Ectodermal cell (in vitro differentiated cells): ENCODE data around the gene AOC3.
"Not testable (repeated sequence)": the region's sequence is repeated elsewhere in the genome, so short reads cannot be mapped to it uniquely, and the experiment has no call there.

Experiments
- H3K27ac ChIP-seq: 2 replicates; pipeline ENCODE4 v1.7.0; 2013; ENCODE audit warnings: mild to moderate bottlenecking, low read depth, low read length; ENCODE audit not compliant: insufficient read depth, poor library complexity, severe bottlenecking
- H3K27me3 ChIP-seq: 2 replicates; pipeline ENCODE4 v1.7.0; 2013; ENCODE audit warnings: mild to moderate bottlenecking, low read length; ENCODE audit not compliant: insufficient read depth, control insufficient read depth, poor library complexity, severe bottlenecking
- H3K36me3 ChIP-seq: one replicate; pipeline ENCODE4 v1.7.0; 2013; ENCODE audit warnings: low read length; ENCODE audit not compliant: control insufficient read depth, insufficient read depth
- H3K4me1 ChIP-seq: one replicate; pipeline ENCODE4 v1.7.0; 2013; ENCODE audit warnings: low read length; ENCODE audit not compliant: control insufficient read depth, insufficient read depth
- H3K4me3 ChIP-seq: 2 replicates; pipeline ENCODE4 v1.7.0; 2013; ENCODE audit warnings: low read depth, low read length, control low read depth; ENCODE audit not compliant: insufficient read depth
- H3K9me3 ChIP-seq: 2 replicates; pipeline ENCODE4 v1.7.0; 2013; ENCODE audit warnings: mild to moderate bottlenecking, low read length, moderate library complexity; ENCODE audit not compliant: control insufficient read depth
- WGBS, 2 experiments: methylation state at CpG; one replicate each; pipeline ENCODE4 v1.1.7; 2013; ENCODE audit warnings: missing lambda C conversion rate in 2 of 2; 5-methylcytosine and 5-hydroxymethylcytosine counted together

AOC3 gene

DNA sequence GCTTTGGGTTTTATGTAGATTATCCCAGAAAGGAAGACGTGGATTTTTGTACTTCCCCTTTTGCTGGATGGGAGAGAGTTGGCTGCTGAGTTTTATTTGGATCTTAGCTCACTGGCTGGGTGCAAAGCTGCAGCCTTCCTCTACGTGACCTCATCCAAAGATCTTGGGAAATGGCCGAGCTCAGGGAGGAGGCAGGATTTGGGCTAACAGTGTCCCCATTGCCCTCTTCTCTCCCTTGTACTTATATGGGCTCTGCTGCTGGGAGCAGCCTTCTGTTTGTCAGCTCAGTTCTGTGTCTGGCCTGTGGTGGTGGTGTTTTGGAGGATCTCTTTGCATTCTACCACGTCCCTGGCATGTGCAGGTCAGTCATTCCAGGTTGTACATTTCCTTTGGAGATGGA lies 2.0 kb downstream of the AOC3 start:
- 87 to 88% methylated on average over 4 of the region's 4 CpGs for WGBS, 2 experiments
- Histone ChIP-seq H3K27me3 (no peaks in the 10 kb centered on the region), H3K27ac (no peak overlapping the region), H3K9me3 (no peaks in the 10 kb centered on the region), H3K4me3 (no peak overlapping the region), H3K36me3 (no peaks in the 10 kb centered on the region), H3K4me1 (peaks cover 8% of the 10 kb centered on the region)

GRCh38 chr17:42853597-42853967 lies 2.6 kb downstream of the AOC3 start:
- Histone ChIP-seq H3K4me3 (no peak overlapping the region), H3K27me3 (no peaks in the 10 kb centered on the region), H3K4me1 (peaks cover 8% of the 10 kb centered on the region), H3K27ac (no peak overlapping the region), H3K9me3 (no peaks in the 10 kb centered on the region), H3K36me3 (no peaks in the 10 kb centered on the region)
- 89 to 91% methylated on average over 5 of the region's 5 CpGs for WGBS, 2 experiments

DNA sequence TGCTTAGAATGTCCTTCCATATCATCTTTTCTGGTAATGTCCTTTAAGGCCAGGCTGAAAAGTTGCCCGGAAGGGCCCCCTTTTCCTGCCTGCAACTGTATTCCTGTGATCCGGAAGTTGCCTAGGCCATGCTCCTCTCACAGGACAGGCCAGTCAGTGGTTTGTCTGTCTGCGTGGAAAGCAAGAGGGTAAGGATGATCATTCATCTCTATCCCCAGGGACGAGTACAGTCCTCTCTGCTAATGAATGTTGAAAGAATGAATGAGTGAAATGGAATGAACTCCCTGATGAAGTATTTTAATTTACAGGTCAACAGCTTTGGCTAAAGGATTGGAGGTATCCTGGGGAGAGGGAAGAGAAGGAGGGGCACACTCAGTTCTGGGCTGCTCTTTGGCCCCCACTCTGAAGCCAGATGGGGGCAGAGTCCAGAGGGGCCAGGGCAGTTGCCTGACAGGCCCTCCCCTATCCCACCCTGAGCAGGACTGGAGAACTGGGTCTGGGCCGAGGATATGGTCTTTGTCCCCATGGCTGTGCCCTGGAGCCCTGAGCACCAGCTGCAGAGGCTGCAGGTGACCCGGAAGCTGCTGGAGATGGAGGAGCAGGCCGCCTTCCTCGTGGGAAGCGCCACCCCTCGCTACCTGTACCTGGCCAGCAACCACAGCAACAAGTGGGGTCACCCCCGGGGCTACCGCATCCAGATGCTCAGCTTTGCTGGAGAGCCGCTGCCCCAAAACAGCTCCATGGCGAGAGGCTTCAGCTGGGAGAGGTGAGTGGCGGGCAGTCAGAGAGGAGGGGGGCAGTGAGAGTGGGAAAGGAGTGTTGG lies 3.2 kb downstream of the AOC3 start:
- no peaks in the 10 kb centered on the region for H3K27me3 ChIP-seq
- H3K36me3 ChIP-seq, result no peaks in the 10 kb centered on the region
- H3K9me3 ChIP-seq, result no peaks in the 10 kb centered on the region
- WGBS, 2 experiments, result 95% methylated on average over 15 of the region's 15 CpGs
- no peak overlapping the region for H3K4me3 ChIP-seq
- peaks cover 8% of the 10 kb centered on the region for H3K4me1 ChIP-seq
- no peak overlapping the region for H3K27ac ChIP-seq

DNA sequence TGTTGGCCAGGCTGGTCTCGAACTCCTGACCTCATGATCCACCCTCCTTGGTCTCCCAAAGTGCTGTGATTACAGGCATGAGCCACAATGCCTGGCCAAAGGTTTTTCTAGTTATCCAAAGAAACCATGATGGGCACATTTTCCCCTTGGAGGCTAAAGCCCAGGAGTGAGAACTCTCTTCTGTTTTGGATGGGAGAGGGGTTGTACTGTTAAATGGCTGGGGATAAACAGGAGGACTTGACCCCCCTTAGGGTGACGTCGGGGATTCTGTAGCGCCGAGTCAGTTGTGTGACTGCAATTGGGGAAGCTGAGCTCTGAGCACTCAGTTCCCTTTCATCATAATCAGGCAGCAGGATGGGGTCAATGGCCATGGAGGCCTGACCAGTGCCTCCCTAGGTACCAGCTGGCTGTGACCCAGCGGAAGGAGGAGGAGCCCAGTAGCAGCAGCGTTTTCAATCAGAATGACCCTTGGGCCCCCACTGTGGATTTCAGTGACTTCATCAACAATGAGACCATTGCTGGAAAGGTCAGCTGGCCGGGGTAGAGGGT lies 4.1 kb downstream of the AOC3 start:
- no peaks in the 10 kb centered on the region for H3K36me3 ChIP-seq
- no peak overlapping the region for H3K4me3 ChIP-seq
- 79 to 89% methylated on average over 8 of the region's 8 CpGs for whole genome bisulfite sequencing, 2 experiments
- no peaks in the 10 kb centered on the region for H3K27me3 ChIP-seq
- no peaks in the 10 kb centered on the region for H3K9me3 ChIP-seq
- peaks cover 5% of the 10 kb centered on the region for H3K4me1 ChIP-seq
- no peak overlapping the region for H3K27ac ChIP-seq

- not testable (repeated sequence) for H3K4me3 ChIP-seq, H3K4me1 ChIP-seq, H3K36me3 ChIP-seq, H3K9me3 ChIP-seq, H3K27ac ChIP-seq, H3K27me3 ChIP-seq
- 90 to 97% methylated on average over 5 of the region's 8 CpGs for WGBS, 2 experiments
These were observed 5.1 kb downstream of the AOC3 start for GRCh38 chr17:42856093-42856492.

- H3K27me3 ChIP-seq, H3K4me3 ChIP-seq, H3K9me3 ChIP-seq, H3K36me3 ChIP-seq, H3K4me1 ChIP-seq, H3K27ac ChIP-seq: not testable (repeated sequence)
- 93 to 94% methylated on average over 6 of the region's 8 CpGs for WGBS, 2 experiments
These were observed 5.5 kb downstream of the AOC3 start for GRCh38 chr17:42856516-42856915.

GRCh38 chr17:42857389-42857788 lies 6.4 kb downstream of the AOC3 start:
- no peak overlapping the region for H3K27ac ChIP-seq
- H3K4me1 ChIP-seq, result no peaks in the 10 kb centered on the region
- H3K36me3 ChIP-seq, result no peaks in the 10 kb centered on the region
- 76 to 100% methylated on average over 1 of the region's 1 CpG for WGBS, 2 experiments
- H3K9me3 ChIP-seq, result no peaks in the 10 kb centered on the region
- no peaks in the 10 kb centered on the region for H3K27me3 ChIP-seq
- no peak overlapping the region for H3K4me3 ChIP-seq

DNA sequence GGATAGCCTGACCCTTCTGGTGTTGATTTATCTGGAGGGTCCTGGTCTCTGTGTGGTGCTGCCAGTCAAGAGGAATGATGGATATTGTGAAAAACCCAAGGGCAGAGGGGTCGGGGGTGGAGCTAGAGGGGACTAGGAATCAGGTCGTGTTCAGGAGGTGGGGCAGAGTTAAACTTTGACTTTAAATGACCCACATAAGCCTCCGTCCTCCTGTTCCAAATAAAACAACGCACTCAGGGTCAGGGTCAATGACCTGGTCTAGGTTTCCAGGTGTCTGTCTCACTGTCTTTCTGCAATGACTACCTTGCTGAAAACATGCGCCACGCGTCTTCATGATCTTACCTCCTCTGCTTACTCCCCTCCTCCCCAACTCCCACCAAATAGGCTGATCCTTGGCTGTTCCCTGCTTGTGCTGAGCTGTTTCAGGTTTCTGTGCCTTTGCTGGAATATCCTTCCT lies 14.7 kb downstream of the AOC3 start:
- H3K27ac ChIP-seq, result no peak overlapping the region
- no peak overlapping the region for H3K4me3 ChIP-seq
- no peaks in the 10 kb centered on the region for H3K27me3 ChIP-seq
- WGBS, 2 experiments, result 82 to 85% methylated on average over 7 of the region's 7 CpGs
- no peaks in the 10 kb centered on the region for H3K9me3 ChIP-seq
- H3K36me3 ChIP-seq, result no peaks in the 10 kb centered on the region
- H3K4me1 ChIP-seq, result no peaks in the 10 kb centered on the region

GRCh38 chr17:42866216-42866615 lies 15.2 kb downstream of the AOC3 start:
- H3K27ac ChIP-seq, result no peak overlapping the region
- no peak overlapping the region for H3K4me3 ChIP-seq
- no peaks in the 10 kb centered on the region for H3K4me1 ChIP-seq
- no peaks in the 10 kb centered on the region for H3K36me3 ChIP-seq
- 93 to 95% methylated on average over 4 of the region's 4 CpGs for WGBS, 2 experiments
- H3K27me3 ChIP-seq, result no peaks in the 10 kb centered on the region
- no peaks in the 10 kb centered on the region for H3K9me3 ChIP-seq

GRCh38 chr17:42866631-42867575 lies 15.9 kb downstream of the AOC3 start:
- no peaks in the 10 kb centered on the region for H3K9me3 ChIP-seq
- no peaks in the 10 kb centered on the region for H3K4me1 ChIP-seq
- WGBS, 2 experiments, result 79 to 89% methylated on average over 11 to 12 of the region's 12 CpGs
- no peak overlapping the region for H3K4me3 ChIP-seq
- H3K36me3 ChIP-seq, result no peaks in the 10 kb centered on the region
- no peak overlapping the region for H3K27ac ChIP-seq
- H3K27me3 ChIP-seq, result no peaks in the 10 kb centered on the region
